CD4-positive, alpha-beta T cell treated with Interleukin-2 at 100 ng/mL for 4 hours (primary cell): ENCODE data around the gene LRRC74A.
"Not testable (repeated sequence)": the region's sequence is repeated elsewhere in the genome, so short reads cannot be mapped to it uniquely, and the experiment has no call there.

ENCODE experiments used
- DNase-seq: peaks from one replicate; pipeline ENCODE4 v3.0.0-alpha.2; 2020; ENCODE audit warnings: low spot score

LRRC74A gene

GRCh38 chr14:76891391-76891790, 65.2 kb downstream of the LRRC74A start:
- DNase-seq, result no peak

- DNase-seq, result no peak
Measured at GRCh38 chr14:76894308-76894707, 68.1 kb downstream of the LRRC74A start.

GRCh38 chr14:76898006-76898405, 71.8 kb downstream of the LRRC74A start:
- not testable (repeated sequence) for DNase-seq

GRCh38 chr14:76900682-76901081, 74.5 kb downstream of the LRRC74A start:
- DNase-seq, result no peak

- no peak for DNase-seq
Measured at GRCh38 chr14:76901171-76902055, 75.2 kb downstream of the LRRC74A start.

GRCh38 chr14:76902591-76902990, 76.4 kb downstream of the LRRC74A start:
- no peak for DNase-seq

- DNase-seq, result no peak
Measured at GRCh38 chr14:76904100-76904739, 78.0 kb downstream of the LRRC74A start.

GRCh38 chr14:76904740-76905569, 78.7 kb downstream of the LRRC74A start:
- peak; percentile 82 for DNase-seq

- peak; percentile 37 for DNase-seq
Measured at GRCh38 chr14:76908834-76909233, 82.6 kb downstream of the LRRC74A start.

GRCh38 chr14:76909266-76909665, 83.1 kb downstream of the LRRC74A start:
- no peak for DNase-seq

- DNase-seq, result no peak
Measured at GRCh38 chr14:76910371-76910890, 84.2 kb downstream of the LRRC74A start.

GRCh38 chr14:76911473-76911872, 85.3 kb downstream of the LRRC74A start:
- DNase-seq, result no peak

- DNase-seq, result not testable (repeated sequence)
Measured at GRCh38 chr14:76914533-76915081, 88.4 kb downstream of the LRRC74A start.

GRCh38 chr14:76916040-76916715, 90.0 kb downstream of the LRRC74A start:
- no peak for DNase-seq

- no peak for DNase-seq
Measured at GRCh38 chr14:76917158-76917596, 91.0 kb downstream of the LRRC74A start.

GRCh38 chr14:76917745-76918255, 91.6 kb downstream of the LRRC74A start:
- no peak for DNase-seq

- DNase-seq, result no peak
Measured at GRCh38 chr14:76918256-76918781, 92.1 kb downstream of the LRRC74A start.

- DNase-seq, result no peak
Measured at GRCh38 chr14:76918782-76919394, 92.7 kb downstream of the LRRC74A start.
